A673 (cell line): ENCODE measurements around the gene CPA4.
"Not testable (repeated sequence)": the region's sequence is repeated elsewhere in the genome, so short reads cannot be mapped to it uniquely, and the experiment has no call there.

Source experiments
- CTCF ChIP-seq: fragments of 300-800, 200-600 bp; sonication (generic); conservative IDR thresholded peaks from 2 replicates; pipeline ENCODE4 v1.5.1; 2017; ENCODE audit warnings: low read depth, mild to moderate bottlenecking, antibody characterized with exemption, low read length, moderate library complexity, mixed read lengths
- EZH2 ChIP-seq: fragments of 200-600 bp; sonication (generic); IDR thresholded peaks from 2 replicates; pipeline ENCODE4 v1.6.1; 2017; ENCODE audit warnings: borderline replicate concordance, low read depth, mild to moderate bottlenecking, mixed read lengths, antibody characterized with exemption, low read length; ENCODE audit not compliant: poor library complexity, severe bottlenecking

GRCh38 chr7:130321542-130322229, 28.7 kb downstream of the CPA4 start:
- not testable (repeated sequence) for TF ChIP-seq CTCF, EZH2
